Muscle of back (tissue), 11 donors: ENCODE measurements around the gene TEN1. TPM values are rescaled to one million over a fixed set of nuclear protein-coding genes. Genes with fewer than 3 reads are reported as not detected.
A peak's percentile ranks its signal among the peaks of the same experiment; 100 is the strongest.
"Not testable (repeated sequence)": the region's sequence is repeated elsewhere in the genome, so short reads cannot be mapped to it uniquely, and the experiment has no call there.

ENCODE experiments used
- DNase-seq, 3 donors: peaks; one replicate each; pipeline versions ENCODE4 v3.0.0 to v3.0.0-alpha.2; 2013
- polyA plus RNA-seq, 10 donors: library from polyadenylated mRNA; unstranded; fragments of 120-200 nt; gene quantifications; one replicate each; pipeline ENCODE4 v1.2.1, GENCODE V29; 2013; ENCODE audit not compliant: insufficient read length in 10 of 10

Gene TEN1
- polyA plus RNA-seq, 10 donors, result 8.5 to 20.2 (median 14.0) TPM

DNA sequence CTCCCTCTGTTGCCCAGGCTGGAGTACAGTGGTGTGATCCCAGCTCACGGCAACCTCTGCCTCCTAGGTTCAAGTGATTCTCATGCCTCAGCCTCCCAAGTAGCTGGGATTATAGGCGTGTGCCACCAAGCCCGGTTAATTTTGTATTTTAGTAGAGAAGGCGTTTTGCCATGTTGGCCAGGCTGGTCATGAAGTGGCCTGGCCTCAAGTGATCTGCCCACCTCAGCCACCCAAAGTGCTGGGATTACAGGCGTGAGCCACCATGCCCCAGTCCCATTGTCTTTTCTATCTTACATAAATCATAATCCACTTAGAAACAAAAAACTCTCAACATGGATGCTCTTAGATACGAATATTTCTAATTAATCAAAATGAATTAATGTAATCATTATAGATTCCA is 3.9 kb upstream of the TEN1 start:
- not testable (repeated sequence) for DNase-seq

DNA sequence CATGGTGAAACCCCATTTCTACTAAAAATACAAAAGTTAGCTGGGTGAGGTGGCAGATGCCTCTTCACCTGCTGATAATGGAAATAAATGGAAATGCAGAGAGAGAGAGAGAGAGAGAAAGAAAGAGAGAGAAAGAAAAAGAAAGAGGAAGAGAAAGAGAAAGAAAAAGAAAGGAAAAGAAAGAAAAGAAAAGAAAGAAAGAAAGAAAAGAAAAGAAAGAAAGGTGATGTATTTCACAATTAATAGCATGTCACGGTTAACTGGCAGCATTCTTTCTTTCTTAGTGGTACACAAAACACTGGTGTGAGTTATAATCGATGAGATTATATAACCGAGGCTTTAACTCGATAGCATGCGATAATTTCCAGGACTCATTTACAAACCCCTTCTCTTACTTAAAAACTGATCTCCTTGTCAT is 3.3 kb upstream of the TEN1 start:
- no peak for DNase-seq

DNA sequence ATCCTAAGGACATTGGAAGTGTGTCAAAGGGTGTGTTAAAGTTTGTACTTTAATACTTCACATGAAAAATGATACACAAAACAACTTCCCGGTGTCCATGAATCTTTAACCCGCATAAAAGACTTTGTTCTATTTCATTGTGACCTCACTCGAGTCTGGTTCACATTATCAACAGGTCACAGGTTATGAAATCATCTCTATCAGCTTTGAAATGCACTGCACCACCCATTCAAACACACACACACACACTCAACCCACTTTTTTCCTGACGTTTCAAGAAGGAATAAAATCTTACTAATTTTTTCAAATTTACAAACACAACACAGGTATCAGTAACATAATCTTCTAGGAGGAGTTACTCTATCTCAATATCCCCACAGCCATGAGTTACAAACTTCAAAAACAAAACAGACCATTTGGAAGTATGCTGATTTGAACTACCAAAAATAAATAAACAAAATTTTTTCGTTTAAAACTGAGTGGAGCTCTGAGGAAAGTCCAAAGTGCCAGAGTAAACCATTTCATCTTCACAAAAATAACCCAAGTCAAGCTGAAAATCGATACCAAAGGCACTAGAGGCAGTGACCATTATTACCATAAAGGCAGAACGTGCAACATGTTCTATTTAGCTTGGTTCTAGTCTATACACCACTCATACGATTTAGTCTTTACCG is 2.7 kb upstream of the TEN1 start:
- no peak for DNase-seq

DNA sequence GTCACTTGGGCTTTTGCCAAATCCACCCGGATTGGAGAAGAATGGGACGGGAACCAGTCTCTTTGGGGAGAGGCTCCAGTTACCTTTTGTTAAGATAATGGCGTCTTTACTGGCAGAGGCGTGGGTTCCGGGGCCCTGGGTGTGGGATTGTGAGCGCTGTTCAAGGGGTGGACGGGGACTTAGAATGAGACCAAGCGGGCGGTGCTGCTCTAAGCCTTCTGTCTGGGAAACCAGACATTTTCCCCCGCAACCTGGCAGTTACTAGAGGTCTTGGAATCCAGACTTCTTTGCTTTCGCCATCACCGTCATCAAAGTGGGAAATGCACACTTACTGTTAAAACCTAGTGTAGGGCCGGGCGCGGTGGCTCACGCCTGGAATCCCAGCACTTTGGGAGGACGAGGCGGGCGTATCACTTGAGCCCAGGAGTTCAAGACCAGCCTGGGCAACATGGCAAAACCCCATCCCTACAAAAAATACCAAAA is 706 bp downstream of the TEN1 start:
- no peak for DNase-seq

DNA sequence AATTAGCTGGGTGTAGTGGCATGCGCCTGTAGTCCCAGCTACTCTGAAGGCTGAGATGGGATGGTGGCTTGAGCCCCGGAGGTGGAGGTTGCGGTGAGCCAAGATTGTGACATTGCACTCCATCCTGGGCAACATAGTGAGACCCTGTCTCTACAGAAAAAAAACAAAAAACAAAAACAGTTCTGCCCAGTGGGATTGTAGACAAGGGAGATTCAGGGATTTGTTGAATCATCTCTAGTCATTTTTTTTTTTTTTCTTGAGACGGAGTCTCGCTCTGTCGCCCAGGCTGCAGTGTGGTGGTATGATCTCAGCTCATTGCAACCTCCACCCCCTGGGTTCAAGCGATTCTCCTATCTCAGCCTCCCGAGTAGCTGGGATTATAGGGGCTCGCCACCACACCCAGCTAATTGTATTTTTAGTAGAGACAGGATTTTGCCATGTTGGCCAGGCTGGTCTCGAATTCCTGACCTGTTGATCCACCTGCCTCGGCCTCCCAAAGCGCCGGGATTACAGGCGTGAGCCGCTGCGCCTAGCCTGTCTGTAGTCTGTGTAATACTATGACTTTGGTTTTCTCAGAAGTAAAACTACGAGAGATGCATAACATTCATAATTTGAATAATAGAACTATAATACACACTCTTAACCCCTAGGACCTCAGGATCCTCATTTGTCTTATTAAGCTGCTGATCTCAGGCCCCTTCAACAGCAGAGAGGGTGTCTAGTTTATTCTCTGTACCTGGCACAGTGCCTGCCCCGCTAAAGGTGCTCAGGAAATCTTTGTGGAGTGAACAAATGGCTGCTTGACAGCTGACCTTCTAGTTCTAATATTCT is 1.4 kb downstream of the TEN1 start:
- DNase-seq, result peak in 1 of 3 donors; percentile 38

DNA sequence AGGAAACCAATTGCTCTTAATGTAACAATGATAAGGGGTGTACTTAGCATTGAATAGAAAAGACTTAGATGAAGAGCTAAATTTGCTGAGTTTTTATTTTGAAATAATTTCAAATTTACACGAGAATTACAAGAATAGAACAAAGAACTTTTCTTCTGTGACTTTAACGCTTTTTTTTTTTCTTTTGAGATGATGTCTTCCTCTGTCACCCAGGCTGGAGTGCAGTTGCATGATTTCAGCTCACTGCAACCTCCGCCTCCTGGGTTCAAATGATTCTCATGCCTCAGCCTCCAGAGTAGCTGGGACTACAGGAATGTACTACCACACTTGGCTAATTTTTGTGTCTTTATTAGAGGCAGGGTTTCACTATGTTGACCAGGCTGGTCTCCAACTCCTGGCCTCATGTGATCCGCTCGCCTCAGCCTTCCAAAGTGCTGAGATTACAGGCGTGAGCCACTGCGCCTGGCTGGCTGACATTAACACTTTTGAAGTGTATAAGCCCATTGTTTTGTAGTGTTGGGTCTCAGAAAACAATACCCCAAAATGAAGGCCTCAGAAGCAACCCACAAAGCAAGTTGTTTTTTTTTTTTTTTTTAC is 2.1 kb downstream of the TEN1 start:
- no peak for DNase-seq

DNA sequence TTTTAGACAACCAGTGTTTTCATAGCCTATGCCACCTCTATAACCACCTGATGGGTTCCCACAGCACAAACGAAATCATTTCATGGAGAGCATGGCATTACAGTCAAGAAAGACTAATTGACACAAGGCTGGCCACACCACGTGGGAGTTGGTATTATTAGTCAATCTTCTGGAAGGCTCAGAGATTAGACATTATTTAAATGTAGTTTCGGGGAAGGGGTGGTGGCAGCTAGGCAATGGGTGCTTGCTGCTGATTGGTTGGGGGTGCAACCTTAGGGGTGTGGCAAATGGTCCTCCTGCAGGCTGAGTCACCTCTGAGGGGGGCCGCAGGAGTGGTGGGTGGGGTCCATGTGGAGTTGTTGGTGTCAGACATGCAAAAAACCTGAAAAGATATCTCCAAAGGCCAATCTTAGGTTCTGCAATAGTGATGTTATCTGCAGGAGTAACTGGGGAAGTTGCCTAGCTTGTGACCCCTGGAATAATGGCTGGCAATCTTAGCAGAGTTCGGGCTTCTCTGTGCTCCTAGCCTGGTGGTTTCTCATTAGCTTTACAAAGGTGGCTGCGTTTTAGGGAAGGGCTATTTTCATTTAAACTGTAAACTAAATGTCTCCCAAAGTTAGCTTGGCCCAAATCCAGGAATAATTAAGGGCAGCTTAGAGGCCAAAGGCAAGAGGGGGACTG is 4.6 kb downstream of the TEN1 start:
- no peak for DNase-seq

DNA sequence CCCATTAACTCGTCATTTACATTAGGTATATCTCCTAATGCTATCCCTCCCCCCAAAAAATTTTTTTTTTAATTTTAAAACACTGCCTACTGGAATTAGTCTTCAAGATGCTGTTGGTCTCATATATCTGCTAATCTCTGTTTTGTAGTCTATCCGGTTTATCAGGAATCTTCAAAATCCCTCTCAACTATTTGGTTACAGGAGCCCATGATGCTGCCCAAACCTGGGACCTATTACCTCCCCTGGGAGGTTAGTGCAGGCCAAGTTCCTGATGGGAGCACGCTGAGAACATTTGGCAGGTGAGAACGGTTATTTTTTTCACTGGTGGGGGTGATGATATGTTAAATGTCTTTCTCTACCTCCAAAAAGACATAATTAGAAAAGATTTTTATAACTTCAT is 6.9 kb downstream of the TEN1 start:
- no peak for DNase-seq

DNA sequence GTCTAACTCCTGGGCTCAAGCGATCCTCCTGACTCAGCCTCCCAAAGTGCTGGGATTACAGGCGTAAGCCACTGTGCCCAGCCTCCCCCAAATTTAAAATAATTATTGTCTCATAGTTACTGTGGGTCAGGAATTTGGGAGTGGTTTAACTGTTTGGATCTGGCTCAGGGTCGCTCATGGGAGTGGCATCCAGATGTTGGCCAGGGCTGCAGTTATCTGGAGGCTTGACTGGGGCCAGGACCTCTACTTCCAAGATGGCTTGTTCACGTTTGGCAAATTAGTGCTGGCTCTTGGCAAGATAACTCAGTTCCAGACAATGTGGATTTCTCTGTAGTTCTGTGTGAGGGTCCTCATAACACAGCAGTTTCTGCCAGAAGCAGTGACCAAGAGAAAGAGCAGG is 8.0 kb downstream of the TEN1 start:
- DNase-seq, result no peak

DNA sequence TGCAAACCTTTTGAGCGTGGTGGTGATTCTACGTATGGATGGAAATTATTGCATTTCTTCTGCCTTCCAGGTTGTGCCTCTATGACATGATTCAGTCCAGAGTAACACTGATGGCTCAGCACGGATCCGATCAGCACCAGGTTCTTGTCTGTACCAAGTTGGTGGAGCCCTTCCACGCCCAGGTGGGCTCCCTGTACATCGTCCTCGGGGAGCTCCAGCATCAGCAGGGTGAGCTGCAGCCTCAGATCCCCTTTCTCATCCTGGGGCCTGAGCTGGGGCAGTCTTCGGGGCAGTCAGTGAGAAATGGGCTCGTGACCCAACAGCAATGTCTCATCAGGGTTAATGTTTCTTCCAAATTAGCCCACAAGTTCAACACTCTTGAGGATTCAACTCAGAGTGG is 12.4 kb downstream of the TEN1 start:
- no peak for DNase-seq

DNA sequence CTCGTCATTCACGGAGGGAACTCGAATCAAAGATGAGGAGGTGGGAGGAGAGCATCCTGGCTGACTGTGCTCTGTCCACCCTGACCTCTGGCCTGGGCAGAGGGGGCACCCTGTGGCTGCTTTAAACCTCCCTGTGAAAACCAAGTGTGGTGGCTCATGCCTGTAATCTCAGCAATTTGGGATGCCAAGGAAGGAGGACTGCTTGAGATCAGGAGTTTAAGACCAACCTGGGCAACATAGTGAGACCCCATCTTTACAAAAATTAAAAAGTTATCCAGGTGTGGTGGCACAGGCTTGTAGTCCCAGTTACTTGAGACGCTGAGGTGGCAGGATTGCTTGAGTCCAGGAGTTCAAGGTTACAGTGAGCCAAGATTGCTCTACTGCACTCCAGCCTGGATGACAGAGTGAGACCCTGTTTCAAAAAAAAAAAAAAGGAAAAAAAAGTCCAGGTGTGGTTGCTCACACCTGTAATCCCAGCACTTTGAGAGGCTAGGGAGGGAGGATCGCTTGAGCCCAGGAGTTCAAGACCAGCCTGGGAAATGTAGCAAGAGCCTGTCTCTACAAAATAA is 15.8 kb downstream of the TEN1 start:
- no peak for DNase-seq

DNA sequence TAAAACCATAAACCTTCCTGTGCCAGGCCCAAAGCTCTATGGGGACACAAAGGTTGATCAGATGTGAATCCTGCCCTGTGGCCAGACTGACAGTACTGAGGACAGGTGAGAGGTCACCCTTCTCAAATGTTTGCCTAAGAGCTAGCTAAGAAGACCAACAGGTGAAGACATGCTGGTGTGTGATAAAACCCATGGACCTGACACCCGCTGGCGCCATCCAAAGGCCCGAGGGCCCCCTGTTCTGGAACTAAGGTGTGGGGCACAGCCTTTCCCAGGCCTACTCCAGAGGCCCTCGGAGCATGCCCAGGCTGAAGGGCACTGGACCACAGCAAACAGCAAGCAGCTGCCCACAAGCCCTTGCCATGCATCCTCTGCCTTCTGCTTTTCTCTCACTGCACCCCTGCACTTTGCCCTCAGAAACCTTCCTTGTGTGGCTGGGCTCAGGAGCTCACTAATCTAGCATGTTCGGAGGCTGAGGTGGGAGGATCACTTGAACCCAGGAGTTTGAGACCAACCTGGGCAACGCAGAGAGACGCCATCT is 16.4 kb downstream of the TEN1 start:
- DNase-seq, result no peak

DNA sequence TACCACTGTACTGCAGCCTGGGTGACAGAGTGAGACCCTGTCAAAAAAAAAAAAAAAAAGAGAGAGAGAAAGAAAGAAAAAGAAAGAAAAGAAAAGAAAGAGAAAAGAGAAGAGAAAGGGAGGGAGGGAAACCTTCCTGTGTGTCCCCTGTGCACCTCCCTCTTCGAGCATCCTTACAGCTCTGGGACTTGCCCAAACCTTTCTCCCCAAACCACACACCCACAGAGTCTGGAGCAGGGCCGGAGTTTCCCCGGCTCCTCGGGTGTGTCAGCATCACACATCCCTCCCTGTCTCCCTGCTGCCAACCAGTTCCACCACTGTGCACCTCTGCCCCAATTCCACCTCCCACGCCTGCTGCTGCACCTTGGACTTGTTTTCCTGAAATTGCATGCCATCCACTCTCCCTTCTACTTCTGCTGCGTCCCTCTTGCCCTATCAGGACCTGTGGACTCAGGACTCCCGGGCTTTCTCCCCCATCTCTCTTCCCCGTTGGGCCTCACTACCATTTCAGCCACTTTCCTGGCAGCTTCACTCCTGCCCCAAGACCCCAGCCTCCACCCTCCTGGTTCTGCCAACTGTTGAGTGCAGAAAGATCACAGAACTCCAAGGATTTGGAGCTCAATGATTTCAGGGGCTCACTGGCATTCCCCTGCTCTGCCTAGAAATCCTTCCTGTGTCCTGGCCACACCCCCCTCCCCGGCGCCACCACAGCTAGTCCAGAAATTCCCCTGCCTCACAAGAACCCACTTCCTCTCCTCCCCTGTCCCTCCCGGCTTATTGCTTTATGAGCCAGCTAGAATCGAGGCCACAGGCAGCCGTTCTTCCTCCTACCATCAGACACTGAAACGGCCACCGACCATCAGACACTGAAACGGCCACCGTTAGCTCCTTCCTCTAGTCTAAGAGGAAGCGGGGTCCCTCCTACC is 17.9 kb downstream of the TEN1 start:
- peak in 1 of 3 donors; percentile 49 for DNase-seq

DNA sequence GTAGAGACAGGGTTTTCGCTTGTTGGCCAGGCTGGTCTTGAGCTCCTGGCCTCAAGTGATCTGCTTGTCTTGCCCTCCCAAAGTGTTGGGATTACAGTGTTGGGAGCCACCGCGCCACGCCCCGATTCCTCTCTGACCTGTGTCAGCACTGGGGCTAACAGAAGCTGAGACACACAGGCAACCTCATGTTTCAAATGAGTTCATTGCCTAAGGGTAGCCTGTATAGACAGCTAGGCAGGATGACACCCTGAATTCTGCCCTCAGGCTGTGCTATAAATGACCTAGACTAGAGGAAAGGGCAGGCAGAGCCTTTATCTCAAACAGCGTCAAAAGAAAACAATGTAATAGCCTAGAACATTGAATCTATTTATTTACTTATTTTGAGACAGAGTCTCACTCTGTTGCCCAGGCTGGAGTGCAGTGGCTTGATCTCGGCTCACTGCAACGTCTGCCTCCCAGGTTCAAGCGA is 19.3 kb downstream of the TEN1 start:
- no peak for DNase-seq

DNA sequence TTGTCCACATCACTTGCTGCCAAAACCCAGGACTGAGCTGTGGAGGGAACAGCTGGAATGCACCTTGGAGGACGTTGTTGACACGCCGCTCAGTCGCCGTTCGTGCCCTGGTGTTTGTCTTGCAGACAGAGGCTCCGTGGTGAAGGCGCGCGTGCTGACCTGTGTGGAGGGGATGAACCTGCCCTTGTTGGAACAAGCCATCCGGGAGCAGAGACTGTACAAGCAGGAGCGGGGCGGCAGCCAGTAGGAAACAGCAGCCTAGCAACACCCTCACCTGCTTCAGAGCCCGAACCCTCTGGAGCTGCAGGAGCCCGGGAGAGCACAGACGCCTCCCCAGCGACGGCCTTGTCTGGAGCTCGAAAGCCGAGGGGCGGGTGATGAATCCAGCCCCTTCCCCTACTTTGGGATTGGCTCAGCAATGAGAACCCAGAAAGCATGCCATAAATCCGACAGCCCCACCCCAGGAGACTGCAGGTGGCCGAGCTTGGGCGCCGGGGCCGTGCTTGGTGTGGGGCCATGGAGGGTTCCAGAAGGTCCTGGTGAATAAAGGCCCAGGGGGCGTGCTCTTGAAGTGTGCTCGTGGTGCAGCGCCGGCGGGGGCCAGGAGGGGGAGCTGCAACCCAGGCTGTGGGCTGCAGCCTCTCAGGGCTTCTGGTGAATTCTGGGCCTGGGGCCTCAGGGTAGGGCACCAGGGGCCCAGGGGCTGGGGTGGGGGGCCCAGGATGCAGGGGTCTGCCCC is 21.1 kb downstream of the TEN1 start:
- DNase-seq, result no peak

DNA sequence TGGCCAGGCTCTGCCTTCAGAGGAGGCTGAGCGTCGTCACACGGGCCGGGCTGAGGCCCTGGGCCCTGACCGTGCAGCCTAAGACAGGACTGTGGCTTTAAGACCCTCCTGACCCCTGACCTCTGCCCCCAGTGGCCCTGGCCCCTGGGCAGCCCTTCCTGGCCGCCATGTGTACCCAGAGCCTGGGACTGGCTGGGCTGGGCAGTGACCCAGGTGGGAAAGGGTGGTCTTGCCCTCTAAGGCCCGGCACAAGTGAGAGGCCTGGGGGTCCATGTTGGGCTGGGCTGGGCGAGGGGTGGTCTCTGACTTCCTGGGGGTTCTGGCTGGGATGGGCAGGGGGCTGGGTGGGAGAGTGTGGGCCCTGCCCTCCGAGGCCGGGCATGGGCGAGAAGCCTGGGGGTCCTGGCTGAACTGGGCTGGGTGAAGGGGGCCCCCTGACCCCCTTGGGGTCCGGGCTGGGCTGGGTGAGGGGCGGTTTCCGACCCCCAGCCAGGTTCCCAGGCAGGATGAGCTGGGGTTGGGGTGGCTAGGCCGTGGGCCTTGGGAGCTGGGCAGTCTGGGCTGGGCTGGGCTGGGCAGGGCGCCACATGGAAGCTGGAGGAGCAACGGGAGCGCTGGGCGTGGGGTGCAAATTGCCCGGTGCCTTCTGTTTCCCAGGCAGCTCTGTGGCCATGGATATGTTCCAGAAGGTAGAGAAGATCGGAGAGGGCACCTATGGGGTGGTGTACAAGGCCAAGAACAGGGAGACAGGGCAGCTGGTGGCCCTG is 21.9 kb downstream of the TEN1 start, which contains the start of gene CDK3:
Gene CDK3 (plus strand): TSS at position 101 of the 767 bp plus-strand sequence. CDS start 571 bp downstream, at position 672.
- DNase-seq, result no peak

DNA sequence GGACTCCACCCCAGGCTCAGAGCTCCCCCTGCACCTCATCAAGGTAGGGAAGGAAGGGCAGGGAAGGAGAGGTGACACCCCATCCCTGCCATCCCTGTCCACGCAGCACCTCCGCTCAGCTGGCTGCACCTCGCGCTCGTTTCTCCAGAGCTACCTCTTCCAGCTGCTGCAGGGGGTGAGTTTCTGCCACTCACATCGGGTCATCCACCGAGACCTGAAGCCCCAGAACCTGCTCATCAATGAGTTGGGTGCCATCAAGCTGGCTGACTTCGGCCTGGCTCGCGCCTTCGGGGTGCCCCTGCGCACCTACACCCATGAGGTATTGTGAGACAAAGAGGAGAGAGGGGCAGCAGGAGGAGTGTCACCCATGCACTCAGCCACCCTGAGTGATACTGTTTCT is 23.1 kb downstream of the TEN1 start:
- no peak for DNase-seq

DNA sequence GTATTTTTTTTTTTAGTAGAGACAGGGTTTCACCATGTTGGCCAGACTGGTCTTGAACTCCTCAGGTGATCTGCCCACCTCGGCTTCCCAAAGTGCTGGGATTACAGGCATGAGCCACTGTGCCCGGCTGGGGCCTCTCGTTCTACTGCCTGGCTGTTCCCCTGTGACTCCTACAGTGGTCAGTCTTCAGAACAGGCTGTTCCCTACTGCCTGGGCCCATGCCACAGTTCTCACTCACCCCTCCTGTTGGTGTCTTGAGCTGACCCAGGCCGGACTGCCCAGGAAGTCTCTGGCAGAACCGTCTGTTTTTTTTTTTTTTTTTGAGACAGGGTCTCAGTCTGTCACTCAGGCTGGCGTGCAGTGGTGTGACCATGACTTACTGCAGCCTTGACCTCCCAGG is 24.9 kb downstream of the TEN1 start:
- DNase-seq, result no peak
